ENCODE measurements around the gene SNX12.
"Not testable (repeated sequence)": the region's sequence is repeated elsewhere in the genome, so short reads cannot be mapped to it uniquely, and the experiment has no call there.

The SNX12 gene

GRCh38 chrX:71091263-71091662 is 23.1 kb upstream of the SNX12 start:
- DNase-seq (ENCODE audit: low read depth), result no peak

GRCh38 chrX:71085900-71086299 is 17.8 kb upstream of the SNX12 start:
- no peak for DNase-seq (ENCODE audit: low read depth)

GRCh38 chrX:71082822-71083221 is 14.7 kb upstream of the SNX12 start:
- no peak for DNase-seq (ENCODE audit: low read depth)

GRCh38 chrX:71082124-71082647 is 14.1 kb upstream of the SNX12 start:
- DNase-seq (ENCODE audit: low read depth), result no peak

GRCh38 chrX:71081330-71082123 is 13.4 kb upstream of the SNX12 start:
- peak; percentile 23 for DNase-seq (ENCODE audit: low read depth)

GRCh38 chrX:71070531-71070930 is 2.4 kb upstream of the SNX12 start:
- no peak for DNase-seq (ENCODE audit: low read depth)

GRCh38 chrX:71067712-71068043 is 456 bp downstream of the SNX12 start:
- DNase-seq (ENCODE audit: low read depth), result no peak

GRCh38 chrX:71067089-71067488 is 1.0 kb downstream of the SNX12 start:
- no peak for DNase-seq (ENCODE audit: low read depth)

GRCh38 chrX:71060127-71060526 is 8.0 kb downstream of the SNX12 start:
- DNase-seq (ENCODE audit: low read depth), result no peak

GRCh38 chrX:71057848-71058530 is 10.1 kb downstream of the SNX12 start:
- DNase-seq (ENCODE audit: low read depth), result no peak

- no peak for DNase-seq (ENCODE audit: low read depth)
Observed at GRCh38 chrX:71056867-71057266, 11.3 kb downstream of the SNX12 start.

- no peak for DNase-seq (ENCODE audit: low read depth)
Observed at GRCh38 chrX:71053217-71053621, 14.9 kb downstream of the SNX12 start.

GRCh38 chrX:71052721-71053120 is 15.4 kb downstream of the SNX12 start:
- no peak for DNase-seq (ENCODE audit: low read depth)

GRCh38 chrX:71047891-71048290 is 20.2 kb downstream of the SNX12 start:
- not testable (repeated sequence) for DNase-seq (ENCODE audit: low read depth)

- no peak for DNase-seq (ENCODE audit: low read depth)
Observed at GRCh38 chrX:71017396-71017939, 50.7 kb downstream of the SNX12 start.

All from stromal cell of bone marrow (primary cell).